Activated B cell treated with CpG ODN at 0.5 μM for 24 hours (primary cell): Measurements from ENCODE around the gene AUP1. TPM values are rescaled to one million over a fixed set of nuclear protein-coding genes. Genes with fewer than 3 reads are reported as not detected.

Experiments used
- ATAC-seq: fragments of 200-7000 bp; cut with Tn5 transposase; one replicate; pipeline ENCODE4 v1.10.0; 2021; ENCODE audit warnings: low read depth, mild to moderate bottlenecking, moderate library complexity
- CTCF ChIA-PET: fragments of 350-600 bp; sonication (Branson Sonifier 250); formaldehyde crosslinking; loops from one replicate; lab custom pipeline; 2021; ENCODE audit warnings: antibody characterized with exemption; lab: Charles Lee
- POLR2A ChIA-PET: fragments of 350-600 bp; sonication (Branson Sonifier 250); formaldehyde crosslinking; loops from one replicate; lab custom pipeline; 2021; ENCODE audit warnings: antibody characterized with exemption; lab: Charles Lee
- DNase-seq: peaks from one replicate; pipeline ENCODE4 v3.0.0; 2022
- H3K27ac Mint-ChIP-seq: one replicate; pipeline ENCODE4 v1.8.0; 2020; ENCODE audit warnings: mixed read lengths
- H3K27me3 Mint-ChIP-seq: one replicate; pipeline ENCODE4 v1.8.0; 2021; ENCODE audit warnings: mixed read lengths
- H3K36me3 Mint-ChIP-seq: one replicate; pipeline ENCODE4 v1.8.0; 2021; ENCODE audit warnings: low read depth, mixed read lengths
- H3K4me1 Mint-ChIP-seq: one replicate; pipeline ENCODE4 v1.8.0; 2021; ENCODE audit warnings: mixed read lengths
- H3K4me3 Mint-ChIP-seq: one replicate; pipeline ENCODE4 v1.8.0; 2020; ENCODE audit warnings: mild to moderate bottlenecking, mixed read lengths
- H3K9me3 Mint-ChIP-seq: one replicate; pipeline ENCODE4 v1.8.0; 2020; ENCODE audit warnings: mixed read lengths
- CTCF ChIP-seq: fragments of 200-600 bp; IDR thresholded peaks from one replicate; pipeline ENCODE4 v1.8.0; 2022; ENCODE audit warnings: antibody characterized with exemption, mild to moderate bottlenecking
- intact Hi-C: fragments of 100-400 bp; cut with micrococcal nuclease; formaldehyde crosslinking; loops from one replicate; pipeline ENCODE4 v1.15.1; 2024
- total RNA-seq: library from RNA; stranded (reverse); gene quantifications from 2 replicates; pipeline ENCODE4 v1.2.3, GENCODE V29; 2022

The AUP1 gene
- total RNA-seq, 1 donor from 2014 or later: 177 TPM

GRCh38 chr2:74528600-74529356 is 728 bp downstream of the AUP1 start:
- DNase-seq (no peak), ATAC-seq (peak; percentile 0)
- ChIA-PET CTCF (interaction anchor here (0.6 to 1.2 kb wide), 3 partner anchors 28 to 64 kb away, joined by 3 to 4 read pairs (median 3); partner anchors contain the start of genes CCDC142 and TTC31), POLR2A (interaction anchor here (0.6 to 8.8 kb wide), 23 partner anchors 10 to 89 kb away, joined by 3 to 63 read pairs (median 8); partner anchors contain the start of genes CCDC142, DOK1, INO80B and LBX2)
- H3K9me3 Mint-ChIP-seq: no peaks in the 10 kb centered on the region
- H3K4me3 Mint-ChIP-seq: peak overlapping the region; percentile 97
- no peak for TF ChIP-seq CTCF
- intact Hi-C loops: loop anchor here (1.0 to 2.0 kb wide), 14 partner anchors 11 to 791 kb away; partner anchors contain the start of genes C2orf81, DGUOK, DOK1 and INO80B
- H3K36me3 Mint-ChIP-seq: peaks cover 63% of the 10 kb centered on the region
- peaks cover 55% of the 10 kb centered on the region for H3K4me1 Mint-ChIP-seq
- H3K27me3 Mint-ChIP-seq: no peaks in the 10 kb centered on the region
- H3K27ac Mint-ChIP-seq: peak overlapping the region; percentile 96

GRCh38 chr2:74527741-74528140 is 1.8 kb downstream of the AUP1 start:
- H3K27ac Mint-ChIP-seq: peak overlapping the region; percentile 96
- no peaks in the 10 kb centered on the region for H3K27me3 Mint-ChIP-seq
- ATAC-seq (no peak), DNase-seq (no peak)
- no peaks in the 10 kb centered on the region for H3K9me3 Mint-ChIP-seq
- ChIA-PET POLR2A (interaction anchor here (2.1 to 8.8 kb wide), 2 partner anchors 11 to 46 kb away, joined by 13 to 63 read pairs; partner anchors contain the start of genes CCDC142 and TTC31), CTCF (no interaction called here)
- no peak for TF ChIP-seq CTCF
- peak overlapping the region; percentile 97 for H3K4me3 Mint-ChIP-seq
- peaks cover 58% of the 10 kb centered on the region for H3K36me3 Mint-ChIP-seq
- H3K4me1 Mint-ChIP-seq: peaks cover 55% of the 10 kb centered on the region
- intact Hi-C loops: loop anchor here (2.0 kb wide), 2 partner anchors 73 to 541 kb away; partner anchors contain the start of gene INO80B

GRCh38 chr2:74526649-74527230 is 2.8 kb downstream of the AUP1 start:
- POLR2A ChIA-PET: interaction anchor here (0.6 to 8.8 kb wide), 9 partner anchors 10 to 319 kb away, joined by 3 to 63 read pairs (median 5); partner anchors contain the start of genes CCDC142, MRPL53, PCGF1 and TTC31
- H3K27me3 Mint-ChIP-seq: no peaks in the 10 kb centered on the region
- no peak for ATAC-seq
- H3K4me3 Mint-ChIP-seq: peak overlapping the region; percentile 66
- no peaks in the 10 kb centered on the region for H3K9me3 Mint-ChIP-seq
- CTCF ChIA-PET: interaction anchor here (0.7 kb wide), 1 partner anchor 23 kb away, joined by 3 read pairs; no protein-coding TSS in a partner anchor
- TF ChIP-seq CTCF: no peak
- peak overlapping the region; percentile 84 for H3K27ac Mint-ChIP-seq
- intact Hi-C loops: no loop called here
- no peak for DNase-seq
- H3K36me3 Mint-ChIP-seq: peaks cover 48% of the 10 kb centered on the region
- peaks cover 48% of the 10 kb centered on the region for H3K4me1 Mint-ChIP-seq

- Mint-ChIP-seq H3K9me3 (no peaks in the 10 kb centered on the region), H3K4me1 (peaks cover 40% of the 10 kb centered on the region), H3K27me3 (no peaks in the 10 kb centered on the region), H3K4me3 (peak within 1 kb of the TSS; percentile 66), H3K27ac (peak within 1 kb of the TSS; percentile 84), H3K36me3 (peaks cover 43% of the 10 kb centered on the region)
- ATAC-seq (peak; percentile 17), DNase-seq (no peak)
- ChIA-PET CTCF (interaction anchor here (0.7 kb wide), 1 partner anchor 23 kb away, joined by 3 read pairs; no protein-coding TSS in a partner anchor), POLR2A (interaction anchor here (0.6 to 8.8 kb wide), 11 partner anchors 10 to 318 kb away, joined by 3 to 63 read pairs (median 5); partner anchors contain the start of genes CCDC142, INO80B, MRPL53 and PCGF1)
- no peak for TF ChIP-seq CTCF
- intact Hi-C loops: no loop called here
These were observed 3.5 kb downstream of the AUP1 start, which contains the start of gene DQX1 for GRCh38 chr2:74525717-74526648. Gene DQX1, minus strand, starts transcription at chr2:74526231. Its CDS starts 502 bp downstream, at chr2:74525729.
